Measurements from ENCODE around the gene SLC25A47. TPM values are rescaled to one million over a fixed set of nuclear protein-coding genes. Genes with fewer than 3 reads are reported as not detected.

The SLC25A47 gene
- total RNA-seq, 1 experiment from 2014 or later: not detected

GRCh38 chr14:100313464-100314230 lies 9.5 kb upstream of the SLC25A47 start:
- H3K4me1 Mint-ChIP-seq (ENCODE audit: low read depth, unreplicated experiment): no peaks in the 10 kb centered on the region
- H3K9me3 Mint-ChIP-seq (ENCODE audit: unreplicated experiment): no peaks in the 10 kb centered on the region
- intact Hi-C loops (cut with micrococcal nuclease; ENCODE audit: unreplicated experiment): no loop called here
- no peaks in the 10 kb centered on the region for H3K36me3 Mint-ChIP-seq (ENCODE audit: insufficient read depth, unreplicated experiment)
- Histone ChIP-seq H3K9me3 (no peaks in the 10 kb centered on the region), H3K36me3 (ENCODE audit: control insufficient read depth, insufficient read depth, low read length) (no peaks in the 10 kb centered on the region), H3K4me1 (no peaks in the 10 kb centered on the region), H3K4me3 (ENCODE audit: low read depth, low read length) (no peak overlapping the region), H3K27me3 (replicated peaks; ENCODE audit: control insufficient read depth, insufficient read depth, low read length) (no peaks in the 10 kb centered on the region)
- no peak for TF ChIP-seq CTCF (IDR thresholded peaks at IDR 0.05; ENCODE audit: insufficient read depth in 1 of 2, low read depth in 1 of 2, low read length in 1 of 2, severe bottlenecking in 1 of 2, unreplicated experiment in 1 of 2)
- no peak for DNase-seq
- POLR2A ChIA-PET: interaction anchor here (0.6 kb wide), 1 partner anchor 28 kb away, joined by 3 read pairs; no protein-coding TSS in a partner anchor
- no peaks in the 10 kb centered on the region for H3K27me3 Mint-ChIP-seq (ENCODE audit: insufficient read depth, unreplicated experiment)
- BruUV-seq (replicated peaks): no TSS peak
- H3K4me3 Mint-ChIP-seq (ENCODE audit: unreplicated experiment): no peak overlapping the region
- no peak overlapping the region for H3K27ac Mint-ChIP-seq (ENCODE audit: unreplicated experiment)
- CTCF ChIA-PET: no interaction called here

- Histone ChIP-seq H3K9me3 (no peaks in the 10 kb centered on the region), H3K4me3 (ENCODE audit: low read depth, low read length) (no peak overlapping the region), H3K36me3 (ENCODE audit: control insufficient read depth, insufficient read depth, low read length) (no peaks in the 10 kb centered on the region), H3K4me1 (no peaks in the 10 kb centered on the region), H3K27me3 (replicated peaks; ENCODE audit: control insufficient read depth, insufficient read depth, low read length) (no peaks in the 10 kb centered on the region)
- intact Hi-C loops (cut with micrococcal nuclease; ENCODE audit: unreplicated experiment): no loop called here
- ChIA-PET POLR2A (no interaction called here), CTCF (no interaction called here)
- Mint-ChIP-seq H3K9me3 (ENCODE audit: unreplicated experiment) (no peaks in the 10 kb centered on the region), H3K4me3 (ENCODE audit: unreplicated experiment) (no peak overlapping the region), H3K4me1 (ENCODE audit: low read depth, unreplicated experiment) (no peaks in the 10 kb centered on the region), H3K27ac (ENCODE audit: unreplicated experiment) (no peak overlapping the region), H3K36me3 (ENCODE audit: insufficient read depth, unreplicated experiment) (no peaks in the 10 kb centered on the region), H3K27me3 (ENCODE audit: insufficient read depth, unreplicated experiment) (no peaks in the 10 kb centered on the region)
- no TSS peak for BruUV-seq (replicated peaks)
- DNase-seq: no peak
- no peak for TF ChIP-seq CTCF (IDR thresholded peaks at IDR 0.05; ENCODE audit: insufficient read depth in 1 of 2, low read depth in 1 of 2, low read length in 1 of 2, severe bottlenecking in 1 of 2, unreplicated experiment in 1 of 2)
These were observed 8.4 kb upstream of the SLC25A47 start for GRCh38 chr14:100314724-100315123.

GRCh38 chr14:100317389-100317788 lies 5.8 kb upstream of the SLC25A47 start:
- H3K4me1 Mint-ChIP-seq (ENCODE audit: low read depth, unreplicated experiment): peaks cover 11% of the 10 kb centered on the region
- TF ChIP-seq CTCF (IDR thresholded peaks at IDR 0.05; ENCODE audit: insufficient read depth in 1 of 2, low read depth in 1 of 2, low read length in 1 of 2, severe bottlenecking in 1 of 2, unreplicated experiment in 1 of 2): no peak
- CTCF ChIA-PET: no interaction called here
- no peaks in the 10 kb centered on the region for H3K27me3 Mint-ChIP-seq (ENCODE audit: insufficient read depth, unreplicated experiment)
- no peaks in the 10 kb centered on the region for H3K36me3 Mint-ChIP-seq (ENCODE audit: insufficient read depth, unreplicated experiment)
- no peak for DNase-seq
- Histone ChIP-seq H3K36me3 (ENCODE audit: control insufficient read depth, insufficient read depth, low read length) (no peaks in the 10 kb centered on the region), H3K27me3 (replicated peaks; ENCODE audit: control insufficient read depth, insufficient read depth, low read length) (no peaks in the 10 kb centered on the region), H3K4me3 (ENCODE audit: low read depth, low read length) (no peak overlapping the region), H3K4me1 (no peaks in the 10 kb centered on the region), H3K9me3 (no peaks in the 10 kb centered on the region)
- no peak overlapping the region for H3K27ac Mint-ChIP-seq (ENCODE audit: unreplicated experiment)
- H3K4me3 Mint-ChIP-seq (ENCODE audit: unreplicated experiment): no peak overlapping the region
- no peaks in the 10 kb centered on the region for H3K9me3 Mint-ChIP-seq (ENCODE audit: unreplicated experiment)
- no TSS peak for BruUV-seq (replicated peaks)
- intact Hi-C loops (cut with micrococcal nuclease; ENCODE audit: unreplicated experiment): no loop called here
- POLR2A ChIA-PET: no interaction called here
